ENCODE results near the gene MUC5AC.
"Not testable (repeated sequence)": the region's sequence is repeated elsewhere in the genome, so short reads cannot be mapped to it uniquely, and the experiment has no call there.

The MUC5AC gene

GRCh38 chr11:1207401-1208143 is 49.8 kb downstream of the MUC5AC start:
- no peaks in the 10 kb centered on the region for H3K36me3 ChIP-seq (ENCODE audit: insufficient read depth, low read length)
- TF ChIP-seq POLR2AphosphoS5 (IDR thresholded peaks at IDR 0.05; ENCODE audit: borderline replicate concordance, low read depth, low read length): no peak
- no peak for TF ChIP-seq EZH2 (IDR thresholded peaks at IDR 0.05)
- TF ChIP-seq FOXP2 (optimal IDR thresholded peaks at IDR 0.05; ENCODE audit: control extremely low read depth, extremely low read length, insufficient read depth): no peak
- H3K4me3 ChIP-seq: no peak overlapping the region
- no peak overlapping the region for H3K9ac ChIP-seq (ENCODE audit: insufficient read length)
- H3K9me3 ChIP-seq (ENCODE audit: low read depth, low read length): no peaks in the 10 kb centered on the region
- no peak for DNase-seq (ENCODE audit: low read depth, low spot score)
- no peak overlapping the region for H3K27ac ChIP-seq

GRCh38 chr11:1208144-1208393 is 50.3 kb downstream of the MUC5AC start:
- TF ChIP-seq POLR2AphosphoS5 (IDR thresholded peaks at IDR 0.05; ENCODE audit: borderline replicate concordance, low read depth, low read length): no peak
- no peak for TF ChIP-seq EZH2 (IDR thresholded peaks at IDR 0.05)

GRCh38 chr11:1208394-1209261 is 50.9 kb downstream of the MUC5AC start:
- no peaks in the 10 kb centered on the region for H3K9me3 ChIP-seq (ENCODE audit: low read depth, low read length)

More at GRCh38 chr11:1208144-1208393, 50.3 kb downstream of the MUC5AC start:
- DNase-seq (ENCODE audit: low read depth, low spot score): no peak
- H3K36me3 ChIP-seq (ENCODE audit: insufficient read depth, low read length): no peaks in the 10 kb centered on the region
- H3K4me3 ChIP-seq: no peak overlapping the region
- H3K9me3 ChIP-seq (ENCODE audit: low read depth, low read length): no peaks in the 10 kb centered on the region
- H3K27ac ChIP-seq: no peak overlapping the region
- no peak overlapping the region for H3K9ac ChIP-seq (ENCODE audit: insufficient read length)

GRCh38 chr11:1209371-1210057 is 51.8 kb downstream of the MUC5AC start:
- H3K9me3 ChIP-seq (ENCODE audit: low read depth, low read length): no peaks in the 10 kb centered on the region
- TF ChIP-seq FOXP2 (optimal IDR thresholded peaks at IDR 0.05; ENCODE audit: control extremely low read depth, extremely low read length, insufficient read depth) (no peak), EZH2 (IDR thresholded peaks at IDR 0.05) (no peak), POLR2AphosphoS5 (IDR thresholded peaks at IDR 0.05; ENCODE audit: borderline replicate concordance, low read depth, low read length) (no peak)
- DNase-seq (ENCODE audit: low read depth, low spot score): no peak
- no peak overlapping the region for H3K27ac ChIP-seq
- H3K9ac ChIP-seq (ENCODE audit: insufficient read length): no peak overlapping the region
- no peaks in the 10 kb centered on the region for H3K36me3 ChIP-seq (ENCODE audit: insufficient read depth, low read length)
- no peak overlapping the region for H3K4me3 ChIP-seq

More at GRCh38 chr11:1208394-1209261, 50.9 kb downstream of the MUC5AC start:
- H3K36me3 ChIP-seq (ENCODE audit: insufficient read depth, low read length): no peaks in the 10 kb centered on the region
- DNase-seq (ENCODE audit: low read depth, low spot score): no peak
- no peak overlapping the region for H3K27ac ChIP-seq
- no peak overlapping the region for H3K4me3 ChIP-seq
- H3K9ac ChIP-seq (ENCODE audit: insufficient read length): no peak overlapping the region
- no peak for TF ChIP-seq EZH2 (IDR thresholded peaks at IDR 0.05)
- TF ChIP-seq FOXP2 (optimal IDR thresholded peaks at IDR 0.05; ENCODE audit: control extremely low read depth, extremely low read length, insufficient read depth): no peak
- no peak for TF ChIP-seq POLR2AphosphoS5 (IDR thresholded peaks at IDR 0.05; ENCODE audit: borderline replicate concordance, low read depth, low read length)

- H3K27ac ChIP-seq: no peak overlapping the region
- no peak for DNase-seq (ENCODE audit: low read depth, low spot score)
- H3K9ac ChIP-seq (ENCODE audit: insufficient read length): no peak overlapping the region
- no peaks in the 10 kb centered on the region for H3K36me3 ChIP-seq (ENCODE audit: insufficient read depth, low read length)
- H3K4me3 ChIP-seq: no peak overlapping the region
- H3K9me3 ChIP-seq (ENCODE audit: low read depth, low read length): no peaks in the 10 kb centered on the region
- no peak for TF ChIP-seq POLR2AphosphoS5 (IDR thresholded peaks at IDR 0.05; ENCODE audit: borderline replicate concordance, low read depth, low read length)
- TF ChIP-seq FOXP2 (optimal IDR thresholded peaks at IDR 0.05; ENCODE audit: control extremely low read depth, extremely low read length, insufficient read depth): no peak
- no peak for TF ChIP-seq EZH2 (IDR thresholded peaks at IDR 0.05)
Measured at GRCh38 chr11:1211838-1212237, 54.1 kb downstream of the MUC5AC start.

- not testable (repeated sequence) for H3K9ac ChIP-seq (ENCODE audit: insufficient read length); H3K36me3 ChIP-seq (ENCODE audit: insufficient read depth, low read length); H3K4me3 ChIP-seq; DNase-seq (ENCODE audit: low read depth, low spot score); H3K9me3 ChIP-seq (ENCODE audit: low read depth, low read length); H3K27ac ChIP-seq
Measured at GRCh38 chr11:1215826-1216225, 58.1 kb downstream of the MUC5AC start.

GRCh38 chr11:1217151-1217550 is 59.4 kb downstream of the MUC5AC start:
- H3K9me3 ChIP-seq (ENCODE audit: low read depth, low read length): no peaks in the 10 kb centered on the region
- no peaks in the 10 kb centered on the region for H3K36me3 ChIP-seq (ENCODE audit: insufficient read depth, low read length)
- H3K4me3 ChIP-seq: no peak overlapping the region
- TF ChIP-seq FOXP2 (optimal IDR thresholded peaks at IDR 0.05; ENCODE audit: control extremely low read depth, extremely low read length, insufficient read depth) (no peak), EZH2 (IDR thresholded peaks at IDR 0.05) (no peak), POLR2AphosphoS5 (IDR thresholded peaks at IDR 0.05; ENCODE audit: borderline replicate concordance, low read depth, low read length) (no peak)
- DNase-seq (ENCODE audit: low read depth, low spot score): no peak
- H3K27ac ChIP-seq: no peak overlapping the region
- H3K9ac ChIP-seq (ENCODE audit: insufficient read length): no peak overlapping the region

- Histone ChIP-seq H3K27ac (no peak overlapping the region), H3K9ac (ENCODE audit: insufficient read length) (no peak overlapping the region), H3K9me3 (ENCODE audit: low read depth, low read length) (no peaks in the 10 kb centered on the region), H3K4me3 (no peak overlapping the region), H3K36me3 (ENCODE audit: insufficient read depth, low read length) (no peaks in the 10 kb centered on the region)
- no peak for TF ChIP-seq FOXP2 (optimal IDR thresholded peaks at IDR 0.05; ENCODE audit: control extremely low read depth, extremely low read length, insufficient read depth)
- TF ChIP-seq POLR2AphosphoS5 (IDR thresholded peaks at IDR 0.05; ENCODE audit: borderline replicate concordance, low read depth, low read length): no peak
- TF ChIP-seq EZH2 (IDR thresholded peaks at IDR 0.05): no peak
- DNase-seq (ENCODE audit: low read depth, low spot score): no peak
Measured at GRCh38 chr11:1218256-1218787, 60.6 kb downstream of the MUC5AC start.

Data from SK-N-MC (cell line).